Right hindlimb (tissue), 1 donor: Measurements from ENCODE around the gene BABAM2.
A peak's percentile ranks its signal among the peaks of the same experiment; 100 is the strongest.
"Not testable (repeated sequence)": the region's sequence is repeated elsewhere in the genome, so short reads cannot be mapped to it uniquely, and the experiment has no call there.

Source experiments
- DNase-seq: peaks from one replicate; pipeline ENCODE4 v3.0.0-alpha.2; 2018

The BABAM2 gene

GRCh38 chr2:27890146-27890923 is at the start of gene BABAM2, which contains the start of gene RBKS:
Gene BABAM2 (plus strand): TSS chr2:27890729. CDS start chr2:27894557, 3,828 bp downstream.
Gene RBKS (minus strand): TSS chr2:27890387. CDS start chr2:27890345, 42 bp downstream.
- peak; percentile 91 for DNase-seq

GRCh38 chr2:27842894-27843293 is 47.6 kb upstream of the BABAM2 start:
- DNase-seq = no peak

GRCh38 chr2:27843992-27844391 is 46.5 kb upstream of the BABAM2 start:
- DNase-seq = no peak

- DNase-seq = no peak
Observed at GRCh38 chr2:27844821-27845255, 45.7 kb upstream of the BABAM2 start.

- DNase-seq = no peak
Observed at GRCh38 chr2:27847333-27847732, 43.2 kb upstream of the BABAM2 start.

GRCh38 chr2:27849558-27850205 is 40.8 kb upstream of the BABAM2 start:
- no peak for DNase-seq

- DNase-seq = no peak
Observed at GRCh38 chr2:27852691-27853090, 37.8 kb upstream of the BABAM2 start.

- no peak for DNase-seq
Observed at GRCh38 chr2:27854229-27854862, 36.2 kb upstream of the BABAM2 start.

GRCh38 chr2:27855476-27855875 is 35.1 kb upstream of the BABAM2 start:
- no peak for DNase-seq

GRCh38 chr2:27856386-27856785 is 34.1 kb upstream of the BABAM2 start:
- no peak for DNase-seq

GRCh38 chr2:27856956-27857355 is 33.6 kb upstream of the BABAM2 start:
- no peak for DNase-seq

GRCh38 chr2:27857417-27858172 is 32.9 kb upstream of the BABAM2 start:
- no peak for DNase-seq

- no peak for DNase-seq
Observed at GRCh38 chr2:27860111-27860510, 30.4 kb upstream of the BABAM2 start.

GRCh38 chr2:27863146-27863545 is 27.4 kb upstream of the BABAM2 start:
- no peak for DNase-seq

GRCh38 chr2:27863955-27864354 is 26.6 kb upstream of the BABAM2 start:
- DNase-seq = not testable (repeated sequence)

- no peak for DNase-seq
Observed at GRCh38 chr2:27866237-27866636, 24.3 kb upstream of the BABAM2 start.

GRCh38 chr2:27869763-27870162 is 20.8 kb upstream of the BABAM2 start:
- DNase-seq = no peak

GRCh38 chr2:27870724-27871123 is 19.8 kb upstream of the BABAM2 start:
- DNase-seq = no peak

- DNase-seq = no peak
Observed at GRCh38 chr2:27871802-27872201, 18.7 kb upstream of the BABAM2 start.

GRCh38 chr2:27873091-27873490 is 17.4 kb upstream of the BABAM2 start:
- DNase-seq = no peak

GRCh38 chr2:27875089-27875881 is 15.2 kb upstream of the BABAM2 start:
- no peak for DNase-seq

- no peak for DNase-seq
Observed at GRCh38 chr2:27878825-27879224, 11.7 kb upstream of the BABAM2 start.
